H1 (cell line): ENCODE results near the gene KRT37. TPM values are rescaled to one million over a fixed set of nuclear protein-coding genes. Genes with fewer than 3 reads are reported as not detected.

Experiments used
- CTCF ChIA-PET: fragments of 300-600 bp; sonication (Branson Sonifier 250); formaldehyde crosslinking; loops from one replicate; lab custom pipeline; 2021; ENCODE audit not compliant: partially characterized antibody; lab: Charles Lee
- POLR2A ChIA-PET: fragments of 300-600 bp; sonication (Branson Sonifier 250); formaldehyde crosslinking; loops from one replicate; lab custom pipeline; 2021; ENCODE audit warnings: inconsistent platforms; ENCODE audit not compliant: partially characterized antibody; lab: Charles Lee
- DNase-seq, 2 experiments: peaks; one replicate each; pipeline versions ENCODE4 v3.0.0 to v3.0.0-alpha.2; 2010 to 2022; ENCODE audit warnings: low spot score in 2 of 2, low read depth in 1 of 2, mixed read lengths in 1 of 2
- FAIRE-seq: peaks from 2 replicates; lab custom pipeline; 2011; peaks lifted over from hg19 to GRCh38; lab: Jason Lieb, UNC
- H2AFZ ChIP-seq: 2 replicates; pipeline ENCODE4 v1.8.1; 2012; ENCODE audit warnings: low read length, inconsistent platforms
- H2AK5ac ChIP-seq: 2 replicates; pipeline ENCODE4 v1.6.1; 2013; ENCODE audit warnings: low read depth, low read length
- H2BK120ac ChIP-seq: replicated peaks from 2 replicates; pipeline ENCODE3; 2013; ENCODE audit warnings: low read depth, low read length, inconsistent platforms
- H2BK12ac ChIP-seq: 2 replicates; pipeline ENCODE4 v1.6.1; 2013; ENCODE audit warnings: low read depth, low read length
- H2BK15ac ChIP-seq: 2 replicates; pipeline ENCODE4 v1.6.1; 2013; ENCODE audit warnings: low read length
- H2BK20ac ChIP-seq: 2 replicates; pipeline ENCODE4 v1.6.1; 2013; ENCODE audit warnings: low read length
- H2BK5ac ChIP-seq: 2 replicates; pipeline ENCODE4 v1.6.1; 2013; ENCODE audit warnings: low read depth, low read length
- H3K14ac ChIP-seq: 2 replicates; pipeline ENCODE4 v1.6.1; 2013; ENCODE audit warnings: inconsistent platforms; ENCODE audit not compliant: insufficient read length
- H3K18ac ChIP-seq: 2 replicates; pipeline ENCODE4 v1.6.1; 2013; ENCODE audit warnings: low read length; ENCODE audit errors: extremely low read depth
- H3K23ac ChIP-seq: 2 replicates; pipeline ENCODE4 v1.6.1; 2013; ENCODE audit warnings: inconsistent platforms; ENCODE audit not compliant: insufficient read length
- H3K23me2 ChIP-seq: 2 replicates; pipeline ENCODE4 v1.6.1; 2013; ENCODE audit warnings: low read depth, low read length
- H3K27ac ChIP-seq: 2 replicates; pipeline ENCODE4 v1.6.1; 2011; ENCODE audit warnings: low read depth, low read length, inconsistent platforms
- H3K27me3 ChIP-seq, 4 experiments: replicated peaks in 1 of 4; 1 replicate in 1 of 4; 2 replicates in 3 of 4; pipeline versions ENCODE4 v1.6.1 to v1.8.1; 2011 to 2013; ENCODE audit warnings: low read length in 3 of 4, mild to moderate bottlenecking in 3 of 4, inconsistent platforms in 2 of 4, mixed read lengths in 2 of 4, moderate library complexity in 1 of 4; ENCODE audit not compliant: control insufficient read depth in 3 of 4, insufficient read depth in 3 of 4; ENCODE audit errors: extremely low read depth in 1 of 4
- H3K36me3 ChIP-seq, 4 experiments: 2 replicates each; pipeline versions ENCODE4 v1.6.1 to v1.8.1; 2011 to 2013; ENCODE audit warnings: mild to moderate bottlenecking in 4 of 4, low read length in 3 of 4, moderate library complexity in 2 of 4, control low read depth in 1 of 4, inconsistent platforms in 1 of 4; ENCODE audit not compliant: insufficient read depth in 4 of 4, control insufficient read depth in 2 of 4
- H3K4ac ChIP-seq: replicated peaks from 2 replicates; pipeline ENCODE3; 2013; ENCODE audit warnings: low read length, low read depth, mixed read lengths, inconsistent platforms; ENCODE audit not compliant: insufficient read length
- H3K4me1 ChIP-seq, 4 experiments: replicated peaks in 1 of 4; 1 replicate in 1 of 4; 2 replicates in 3 of 4; pipeline versions ENCODE4 v1.6.1 to v1.8.1; 2011 to 2013; ENCODE audit warnings: low read length in 3 of 4, inconsistent platforms in 2 of 4, mixed read lengths in 1 of 4; ENCODE audit not compliant: insufficient read depth in 4 of 4, control insufficient read depth in 3 of 4
- H3K4me2 ChIP-seq, 2 experiments: 2 replicates each; pipeline versions ENCODE4 v1.6.1 to v1.8.1; 2011 to 2013; ENCODE audit warnings: low read depth in 2 of 2, low read length in 2 of 2, control low read depth in 1 of 2, inconsistent platforms in 1 of 2, mild to moderate bottlenecking in 1 of 2; ENCODE audit not compliant: insufficient read depth in 1 of 2
- H3K4me3 ChIP-seq, 4 experiments: fragments of 200-600, 300-600 bp in 1 of 4; sonication (generic), shearing (Covaris generic), sonication (Bioruptor Twin) in 1 of 4; 2 replicates each; pipeline versions ENCODE4 v1.5.1 to v1.8.1; 2011 to 2016; ENCODE audit warnings: low read length in 4 of 4, low read depth in 3 of 4, control low read depth in 2 of 4, inconsistent platforms in 2 of 4, mild to moderate bottlenecking in 2 of 4, mixed read lengths in 1 of 4, moderate library complexity in 1 of 4; ENCODE audit not compliant: insufficient read depth in 2 of 4; ENCODE audit errors: extremely low read depth in 1 of 4
- H3K56ac ChIP-seq: replicated peaks from 2 replicates; pipeline ENCODE3; 2013; ENCODE audit warnings: low read depth, mild to moderate bottlenecking, mixed read lengths, low read length, inconsistent platforms; ENCODE audit not compliant: insufficient read length
- H3K79me1 ChIP-seq: 2 replicates; pipeline ENCODE4 v1.6.1; 2013; ENCODE audit warnings: low read depth, low read length, control low read depth
- H3K79me2 ChIP-seq, 2 experiments: 2 replicates each; pipeline versions ENCODE4 v1.6.1 to v1.8.1; 2012 to 2013; ENCODE audit warnings: low read length in 2 of 2, mild to moderate bottlenecking in 2 of 2, inconsistent platforms in 1 of 2; ENCODE audit not compliant: insufficient read depth in 2 of 2, control insufficient read depth in 1 of 2
- H3K9ac ChIP-seq, 4 experiments: replicated peaks in 1 of 4; 1 replicate in 1 of 4; 2 replicates in 3 of 4; pipeline versions ENCODE4 v1.6.1 to v1.8.1; 2011 to 2013; ENCODE audit warnings: low read depth in 3 of 4, low read length in 3 of 4, control low read depth in 2 of 4, mild to moderate bottlenecking in 2 of 4, moderate library complexity in 2 of 4, inconsistent platforms in 1 of 4; ENCODE audit errors: extremely low read depth in 1 of 4
- H3K9me3 ChIP-seq, 2 experiments: 2 replicates each; pipeline versions ENCODE4 v1.6.1 to v1.8.1; 2012 to 2013; ENCODE audit warnings: mild to moderate bottlenecking in 2 of 2, moderate library complexity in 2 of 2, control low read depth in 1 of 2, inconsistent platforms in 1 of 2, low read depth in 1 of 2, low read length in 1 of 2, mixed read lengths in 1 of 2; ENCODE audit not compliant: insufficient read depth in 2 of 2
- H4K20me1 ChIP-seq, 2 experiments: replicated peaks in 1 of 2; 2 replicates each; pipeline versions ENCODE3 to v1.8.1; 2011 to 2013; ENCODE audit warnings: inconsistent platforms in 2 of 2, low read length in 2 of 2, mild to moderate bottlenecking in 1 of 2; ENCODE audit not compliant: insufficient read depth in 2 of 2, control insufficient read depth in 1 of 2
- H4K5ac ChIP-seq: 2 replicates; pipeline ENCODE4 v1.6.1; 2013; ENCODE audit warnings: low read length, low read depth, mixed read lengths, inconsistent platforms; ENCODE audit not compliant: insufficient read length
- H4K8ac ChIP-seq: 2 replicates; pipeline ENCODE4 v1.8.0; 2013; ENCODE audit warnings: mild to moderate bottlenecking, moderate library complexity, low read length, inconsistent platforms; ENCODE audit not compliant: insufficient read depth; ENCODE audit errors: extremely low read depth
- H4K91ac ChIP-seq: replicated peaks from 2 replicates; pipeline ENCODE3; 2013; ENCODE audit warnings: low read length, mixed read lengths, inconsistent platforms; ENCODE audit not compliant: insufficient read length
- JUND ChIP-seq: IDR thresholded peaks from 2 replicates; pipeline ENCODE4 v1.6.1; 2011; ENCODE audit warnings: mild to moderate bottlenecking, improper control_type of control experiment, low read length
- KDM1A ChIP-seq: fragments of 200-600, 300-600 bp; sonication (generic); IDR thresholded peaks from 2 replicates; pipeline ENCODE4 v1.7.1; 2016; ENCODE audit warnings: mild to moderate bottlenecking, low read length, borderline replicate concordance
- RBBP5 ChIP-seq: IDR thresholded peaks from 2 replicates; pipeline ENCODE4 v1.7.1; 2012; ENCODE audit warnings: low read depth, mild to moderate bottlenecking, inconsistent platforms, low read length, moderate library complexity, borderline replicate concordance
- SIRT6 ChIP-seq: IDR thresholded peaks from one replicate; pipeline ENCODE4 v1.7.1; 2012; ENCODE audit warnings: low read length, inconsistent platforms
- WGBS, 2 experiments: shearing (Covaris generic) in 1 of 2; methylation state at CpG; one replicate each; pipeline versions ENCODE4 v1.1.6 to v1.1.7; 2013 to 2015; ENCODE audit warnings: low lambda C conversion rate in 2 of 2, mixed read lengths in 2 of 2, inconsistent platforms in 1 of 2, low coverage in 1 of 2, missing lambda C conversion rate in 1 of 2; ENCODE audit not compliant: insufficient replicate concordance in 2 of 2, insufficient coverage in 1 of 2, insufficient read length in 1 of 2; ENCODE audit errors: extremely low coverage in 1 of 2, missing lambda C conversion rate in 1 of 2; 5-methylcytosine and 5-hydroxymethylcytosine counted together
- polyA plus RNA-seq, 7 experiments: library from polyadenylated mRNA; depleted of rRNA in 3 of 7; stranded (reverse) in 5 of 7; unstranded in 2 of 7; fragments of >200 nt in 5 of 7; fragments of 200-250 nt in 2 of 7; gene quantifications; 1 replicate in 5 of 7; 2 replicates in 1 of 7; 4 replicates in 1 of 7; pipeline versions ENCODE4 v1.2.1 to v1.2.3, GENCODE V29; 2011 to 2013; ENCODE audit warnings: missing spikeins in 2 of 7, mixed read lengths in 2 of 7
- total RNA-seq: library from RNA; stranded (reverse); fragmentation: NEBNext Ultra II Directional; extraction: Animal tissue kit (Norgen Biotek cat#: 25700); gene quantifications from 2 replicates; pipeline ENCODE4 v1.2.1, GENCODE V29; 2021

The KRT37 gene
- total and polyA plus RNA-seq, 2 of the 8 experiments (the other 6 are each of a cell fraction or from before 2014, with no cell fraction given), result not detected

GRCh38 chr17:41439375-41439774 is 15.0 kb upstream of the KRT37 start:
- Histone ChIP-seq H2AK5ac (no peak overlapping the region), H3K27me3 (no peaks in the 10 kb centered on the region; a peak in 1 of 7 replicates), H3K9me3 (no peaks in the 10 kb centered on the region; a peak in 1 of 4 replicates), H4K91ac (no peak overlapping the region), H3K27ac (no peak overlapping the region), H3K79me1 (no peaks in the 10 kb centered on the region), H3K9ac (no peak overlapping the region), H3K36me3 (no peaks in the 10 kb centered on the region), H3K4ac (no peak overlapping the region), H3K23ac (no peak overlapping the region), H3K18ac (no peak overlapping the region), H3K79me2 (no peaks in the 10 kb centered on the region), H2BK15ac (no peak overlapping the region), H2BK5ac (no peak overlapping the region), H4K20me1 (no peaks in the 10 kb centered on the region), H2BK20ac (no peak overlapping the region), H3K23me2 (no peaks in the 10 kb centered on the region), H4K5ac (no peak overlapping the region), H2AFZ (no peak overlapping the region), H3K4me2 (no peak overlapping the region), H2BK120ac (no peak overlapping the region), H3K56ac (no peak overlapping the region), H3K14ac (no peak overlapping the region), H3K4me1 (no peaks in the 10 kb centered on the region), H4K8ac (no peak overlapping the region), H3K4me3 (no peak overlapping the region), H2BK12ac (no peak overlapping the region)
- ChIA-PET POLR2A (no interaction called here), CTCF (interaction anchor here (0.7 to 1.8 kb wide), 5 partner anchors 9 to 110 kb away, joined by 3 to 5 read pairs (median 4); no protein-coding TSS in a partner anchor)
- WGBS, 2 experiments, result 94% methylated on average over 4 of the region's 5 CpGs; no CpG with 5 or more reads in 1 of the 2 experiments
- TF ChIP-seq JUND (no peak), RBBP5 (no peak), KDM1A (no peak), SIRT6 (no peak)
- FAIRE-seq (no peak), DNase-seq (no peak)
